ENCODE data around the gene KCNMB2.

GRCh38 chr3:178677961-178678360, 141.7 kb downstream of the KCNMB2 start:
- TF ChIP-seq CTCF (IDR thresholded peaks at IDR 0.05) (no peak), ZFX (IDR thresholded peaks at IDR 0.05; ENCODE audit: borderline replicate concordance) (no peak)

Measured in 22Rv1 (cell line).